Urinary bladder (tissue), 4 donors: Measurements from ENCODE around the gene CNMD. TPM values are rescaled to one million over a fixed set of nuclear protein-coding genes. Genes with fewer than 3 reads are reported as not detected.
"Not testable (repeated sequence)": the region's sequence is repeated elsewhere in the genome, so short reads cannot be mapped to it uniquely, and the experiment has no call there.

Source experiments
- DNase-seq: peaks from one replicate; pipeline ENCODE4 v3.0.0-alpha.2; 2015; ENCODE audit errors: extremely low spot score
- H3K27ac ChIP-seq: one replicate; pipeline ENCODE4 v1.5.1; 2013; ENCODE audit warnings: low read depth, mild to moderate bottlenecking, moderate library complexity
- H3K36me3 ChIP-seq: one replicate; pipeline ENCODE4 v1.6.1; 2013; ENCODE audit warnings: mild to moderate bottlenecking, moderate library complexity; ENCODE audit not compliant: insufficient read depth
- H3K4me1 ChIP-seq: one replicate; pipeline ENCODE4 v1.6.1; 2013; ENCODE audit warnings: mild to moderate bottlenecking, moderate library complexity; ENCODE audit not compliant: insufficient read depth
- H3K4me3 ChIP-seq: one replicate; pipeline ENCODE4 v1.5.1; 2013; ENCODE audit warnings: low read depth, low read length
- WGBS: extraction: QIAGEN DNeasy Blood & Tissue Kit; methylation state at CpG from one replicate; pipeline ENCODE4 v1.1.7; 2013; 5-methylcytosine and 5-hydroxymethylcytosine counted together
- polyA plus RNA-seq: library from polyadenylated mRNA; stranded (reverse); fragments of 200-250 nt; gene quantifications from one replicate; pipeline ENCODE4 v1.2.3, GENCODE V29; 2013
- total RNA-seq: library from RNA; depleted of rRNA; stranded (reverse); fragments of >200 nt; gene quantifications from one replicate; pipeline ENCODE4 v1.2.3, GENCODE V29; 2014
- donor health status: healthy with polysubstance abuse.
- donor health status: healthy.

The CNMD gene
- total and polyA plus RNA-seq, 2 donors, result 0.42 TPM; not detected in 1

- Histone ChIP-seq H3K4me3 (no peak overlapping the region), H3K4me1 (no peaks in the 10 kb centered on the region), H3K36me3 (no peaks in the 10 kb centered on the region), H3K27ac (no peak overlapping the region)
- WGBS, result 77% methylated on average over 2 of the region's 2 CpGs
- DNase-seq, result no peak
These were observed 2.7 kb downstream of the CNMD start for GRCh38 chr13:52736891-52737290.

GRCh38 chr13:52734075-52734623 lies 5.5 kb downstream of the CNMD start:
- no peak for DNase-seq
- no peak overlapping the region for H3K27ac ChIP-seq
- H3K4me1 ChIP-seq, result no peaks in the 10 kb centered on the region
- WGBS, result 81% methylated on average over 4 of the region's 4 CpGs
- no peak overlapping the region for H3K4me3 ChIP-seq
- no peaks in the 10 kb centered on the region for H3K36me3 ChIP-seq

- Histone ChIP-seq H3K4me1 (no peaks in the 10 kb centered on the region), H3K4me3 (no peak overlapping the region), H3K36me3 (no peaks in the 10 kb centered on the region), H3K27ac (no peak overlapping the region)
- WGBS, result 92% methylated on average over 2 of the region's 2 CpGs
- DNase-seq, result no peak
These were observed 13.4 kb downstream of the CNMD start for GRCh38 chr13:52726258-52726657.

GRCh38 chr13:52725302-52725701 lies 14.3 kb downstream of the CNMD start:
- H3K4me1 ChIP-seq, result no peaks in the 10 kb centered on the region
- no peak for DNase-seq
- WGBS, result 75% methylated on average over 1 of the region's 1 CpG
- no peak overlapping the region for H3K27ac ChIP-seq
- no peak overlapping the region for H3K4me3 ChIP-seq
- no peaks in the 10 kb centered on the region for H3K36me3 ChIP-seq

GRCh38 chr13:52723181-52723580 lies 16.4 kb downstream of the CNMD start:
- WGBS, result 81% methylated on average over 4 of the region's 4 CpGs

GRCh38 chr13:52721356-52721755 lies 18.3 kb downstream of the CNMD start:
- H3K27ac ChIP-seq, H3K4me3 ChIP-seq, H3K36me3 ChIP-seq, DNase-seq, H3K4me1 ChIP-seq: not testable (repeated sequence)
- 96% methylated on average over 2 of the region's 2 CpGs for whole genome bisulfite sequencing

More at GRCh38 chr13:52723181-52723580, 16.4 kb downstream of the CNMD start:
- Histone ChIP-seq H3K4me3 (no peak overlapping the region), H3K27ac (no peak overlapping the region), H3K36me3 (no peaks in the 10 kb centered on the region), H3K4me1 (no peaks in the 10 kb centered on the region)
- DNase-seq, result no peak

- not testable (repeated sequence) for DNase-seq, H3K36me3 ChIP-seq, H3K4me3 ChIP-seq, H3K27ac ChIP-seq, H3K4me1 ChIP-seq
- 57% methylated on average over 7 of the region's 7 CpGs for WGBS
These were observed 18.7 kb downstream of the CNMD start for GRCh38 chr13:52720904-52721303.

- DNase-seq, result no peak
- no peak overlapping the region for H3K27ac ChIP-seq
- 58% methylated on average over 3 of the region's 3 CpGs for WGBS
These were observed 25.7 kb downstream of the CNMD start for GRCh38 chr13:52713894-52714293.

GRCh38 chr13:52712385-52712784 lies 27.2 kb downstream of the CNMD start:
- Histone ChIP-seq H3K4me1 (no peaks in the 10 kb centered on the region), H3K36me3 (no peaks in the 10 kb centered on the region), H3K4me3 (no peak overlapping the region), H3K27ac (no peak overlapping the region)
- DNase-seq, result no peak
- 65% methylated on average over 3 of the region's 3 CpGs for WGBS

More at GRCh38 chr13:52713894-52714293, 25.7 kb downstream of the CNMD start:
- Histone ChIP-seq H3K36me3 (no peaks in the 10 kb centered on the region), H3K4me1 (no peaks in the 10 kb centered on the region), H3K4me3 (no peak overlapping the region)

GRCh38 chr13:52711286-52711685 lies 28.3 kb downstream of the CNMD start:
- 63% methylated on average over 3 of the region's 3 CpGs for WGBS
- no peaks in the 10 kb centered on the region for H3K4me1 ChIP-seq
- no peak overlapping the region for H3K27ac ChIP-seq
- H3K4me3 ChIP-seq, result no peak overlapping the region
- no peak for DNase-seq
- no peaks in the 10 kb centered on the region for H3K36me3 ChIP-seq

- not testable (repeated sequence) for H3K4me3 ChIP-seq, H3K36me3 ChIP-seq, H3K27ac ChIP-seq, H3K4me1 ChIP-seq, DNase-seq
- 55% methylated on average over 12 of the region's 12 CpGs for WGBS
These were observed 31.4 kb downstream of the CNMD start for GRCh38 chr13:52708266-52708665.

- Histone ChIP-seq H3K36me3 (no peaks in the 10 kb centered on the region), H3K27ac (no peak overlapping the region), H3K4me1 (no peaks in the 10 kb centered on the region), H3K4me3 (no peak overlapping the region)
- 82% methylated on average over 1 of the region's 1 CpG for WGBS
- no peak for DNase-seq
These were observed 32.2 kb downstream of the CNMD start for GRCh38 chr13:52707375-52707774.

GRCh38 chr13:52706081-52706480 lies 33.5 kb downstream of the CNMD start:
- 74% methylated on average over 3 of the region's 3 CpGs for WGBS
- Histone ChIP-seq H3K4me1 (no peaks in the 10 kb centered on the region), H3K36me3 (no peaks in the 10 kb centered on the region), H3K4me3 (no peak overlapping the region), H3K27ac (no peak overlapping the region)
- no peak for DNase-seq

GRCh38 chr13:52703482-52703881 lies 36.1 kb downstream of the CNMD start:
- no peak for DNase-seq
- Histone ChIP-seq H3K36me3 (no peaks in the 10 kb centered on the region), H3K4me3 (no peak overlapping the region), H3K27ac (no peak overlapping the region), H3K4me1 (no peaks in the 10 kb centered on the region)
- WGBS, result 50% methylated on average over 6 of the region's 6 CpGs
